Ammon's horn (tissue), 1 donor: Measurements from ENCODE around the gene HADHA.
"Not testable (repeated sequence)": the region's sequence is repeated elsewhere in the genome, so short reads cannot be mapped to it uniquely, and the experiment has no call there.

Experiments
- DNase-seq: peaks from one replicate; pipeline ENCODE4 v3.0.0-alpha.2; 2016; ENCODE audit warnings: low spot score

Gene HADHA

DNA sequence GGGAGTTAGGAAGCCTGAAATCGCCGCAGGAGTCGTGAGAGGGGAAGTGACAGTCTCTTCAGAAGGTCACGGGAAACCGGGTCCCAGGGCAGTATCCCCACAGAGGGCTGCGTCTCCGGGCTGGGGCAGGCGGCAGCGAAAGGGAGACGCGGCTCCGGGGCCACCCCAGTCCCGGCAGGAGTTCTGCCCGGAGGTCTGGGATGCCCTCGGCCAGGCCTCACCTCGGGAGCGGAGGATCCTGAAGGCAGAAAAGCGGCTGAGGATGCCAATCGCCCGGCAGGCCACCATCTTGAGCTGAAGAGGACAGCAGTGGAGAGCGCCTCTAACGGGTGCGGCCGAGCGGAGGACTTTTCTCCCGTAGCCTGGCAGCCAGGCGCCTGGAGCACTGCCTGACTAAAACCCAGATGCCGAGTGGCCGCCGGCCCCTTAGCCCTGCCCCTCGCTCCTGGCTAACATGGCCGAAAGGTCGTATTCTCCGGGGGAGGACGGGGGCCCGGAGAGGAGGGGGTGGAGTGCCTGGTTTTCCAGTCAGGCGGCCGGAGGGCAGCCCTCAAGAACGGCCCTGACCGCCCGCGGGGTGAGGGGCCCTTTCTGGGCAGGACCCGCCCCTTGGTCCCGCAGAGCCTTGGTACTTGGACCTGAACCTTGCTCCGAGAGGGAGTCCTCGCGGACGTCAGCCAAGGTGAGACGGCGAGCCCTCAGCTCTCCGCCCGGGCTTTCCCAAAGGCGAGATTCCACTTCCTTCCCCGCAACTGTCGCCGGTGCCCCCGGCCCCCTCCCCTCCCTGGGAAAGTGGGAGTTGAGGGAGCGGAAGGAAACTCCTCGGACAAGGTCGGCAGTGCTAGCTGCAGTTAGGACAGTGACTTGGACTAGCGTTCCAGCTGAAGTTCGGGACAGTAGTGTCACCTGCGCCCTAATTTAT, at the start of gene HADHA, which contains the start of gene HADHB:
TSS of gene HADHA (minus strand) at position 324 of the 922 bp plus-strand sequence. CDS start at position 288, 36 bp downstream.
TSS of gene HADHB (plus strand) at position 631 of the 922 bp plus-strand sequence. CDS start 9,316 bp downstream, outside the sequence.
- DNase-seq: peak; percentile 93

DNA sequence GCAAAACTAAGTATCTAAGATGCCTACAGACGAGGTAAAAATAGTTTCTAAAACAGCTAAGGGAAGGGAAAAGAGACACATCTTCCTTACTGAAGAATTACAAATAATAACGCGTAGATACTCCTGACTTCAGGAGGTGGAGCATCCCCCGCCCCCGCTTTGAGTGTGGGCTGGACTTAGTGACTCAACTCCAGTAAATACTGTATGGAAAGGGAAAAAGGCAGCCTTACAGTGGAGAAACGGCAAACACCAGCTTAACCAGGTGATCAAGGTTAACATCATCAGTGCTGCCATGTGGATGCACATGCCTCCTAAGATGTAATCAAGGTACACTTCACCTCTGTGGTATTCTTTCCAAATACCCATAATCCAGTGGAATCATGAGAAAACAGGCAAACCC, 48.2 kb upstream of the HADHA start:
- no peak for DNase-seq

DNA sequence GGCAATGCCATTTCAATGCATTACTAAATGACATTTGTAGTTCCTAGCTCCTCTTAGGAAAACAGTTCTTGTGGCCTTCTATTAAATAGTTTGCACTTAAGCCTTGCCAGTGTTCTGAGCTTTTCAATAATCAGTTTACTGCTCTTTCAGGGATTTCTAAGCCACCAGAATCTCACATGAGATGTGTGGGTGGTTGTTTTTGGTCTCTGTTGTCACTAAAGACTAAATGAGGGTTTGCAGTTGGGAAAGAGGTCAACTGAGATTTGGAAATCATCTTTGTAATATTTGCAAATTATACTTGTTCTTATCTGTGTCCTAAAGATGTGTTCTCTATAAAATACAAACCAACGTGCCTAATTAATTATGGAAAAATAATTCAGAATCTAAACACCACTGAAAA, 45.6 kb upstream of the HADHA start:
- DNase-seq: no peak

DNA sequence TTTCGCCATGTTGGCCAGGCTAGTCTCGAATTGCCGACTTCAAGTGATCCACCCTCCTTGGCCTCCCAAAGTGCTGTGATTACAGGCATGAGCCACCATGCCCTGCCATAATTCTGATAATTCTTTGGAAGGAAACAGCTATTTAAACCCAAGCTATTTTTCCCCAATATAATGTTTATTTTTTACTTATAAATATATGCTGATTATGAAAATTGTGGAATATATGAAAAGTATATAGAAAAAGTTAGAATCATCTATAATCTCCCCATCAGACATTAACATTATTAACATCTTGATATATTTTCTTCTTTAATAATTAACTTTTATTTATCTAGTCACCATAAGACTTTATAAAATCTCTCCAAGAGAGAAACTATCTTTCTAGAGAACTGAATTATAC, 41.5 kb upstream of the HADHA start:
- no peak for DNase-seq

DNA sequence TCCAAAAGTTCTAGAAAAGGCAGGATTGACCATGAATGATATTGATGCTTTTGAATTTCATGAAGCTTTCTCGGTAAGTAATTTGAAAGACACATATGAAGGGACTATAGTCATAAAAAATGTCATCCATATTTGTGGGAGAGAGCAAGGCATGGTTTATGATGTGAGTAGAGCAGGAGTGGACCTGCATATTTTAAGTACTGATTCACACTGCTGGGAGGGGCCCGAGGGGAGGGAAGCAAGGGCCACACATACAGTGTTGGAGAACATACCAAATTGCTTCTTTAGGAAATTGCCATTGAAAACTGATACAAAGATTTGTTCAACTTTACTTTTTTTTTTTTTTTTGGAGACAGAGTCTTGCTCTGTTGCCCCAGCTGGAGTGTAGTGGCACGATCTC, 39.7 kb upstream of the HADHA start:
- DNase-seq: no peak

DNA sequence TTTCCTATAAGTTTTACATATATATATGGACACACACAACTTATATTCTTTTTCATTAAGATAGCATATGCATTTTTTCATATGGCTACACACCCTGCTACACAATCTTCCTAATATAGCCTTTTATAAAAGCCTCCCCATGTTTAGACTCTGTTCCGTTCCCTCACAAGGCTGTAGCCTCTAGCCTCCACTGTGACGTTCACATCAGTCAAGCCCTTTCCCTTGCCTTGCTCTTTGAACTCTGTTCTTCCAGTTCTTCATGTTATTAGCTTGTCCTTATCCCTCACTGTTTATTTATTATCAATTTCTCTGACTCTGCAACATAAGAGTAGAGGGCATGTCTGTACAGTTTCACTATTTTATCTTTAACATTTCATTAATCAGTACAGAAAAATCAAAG, 39.2 kb upstream of the HADHA start:
- DNase-seq: no peak

DNA sequence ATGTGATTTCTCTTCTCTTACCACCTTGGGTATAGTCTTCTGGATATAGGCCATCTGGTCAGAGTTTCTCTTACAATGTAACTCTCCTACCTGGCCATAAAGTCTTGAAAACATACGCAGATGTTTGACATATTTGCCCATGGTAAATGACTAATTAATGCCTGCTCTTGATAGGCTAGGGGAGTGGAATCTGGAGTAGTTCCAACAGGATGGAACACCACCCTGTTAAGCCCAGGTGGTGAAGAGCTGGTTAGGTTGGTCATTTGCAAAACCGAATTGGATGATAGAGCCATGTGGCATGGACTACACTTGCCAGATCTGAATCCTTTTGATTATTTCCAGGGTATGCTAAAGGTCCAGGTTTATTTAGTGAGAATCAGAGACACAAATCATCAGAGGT, 36.8 kb upstream of the HADHA start:
- DNase-seq: no peak

DNA sequence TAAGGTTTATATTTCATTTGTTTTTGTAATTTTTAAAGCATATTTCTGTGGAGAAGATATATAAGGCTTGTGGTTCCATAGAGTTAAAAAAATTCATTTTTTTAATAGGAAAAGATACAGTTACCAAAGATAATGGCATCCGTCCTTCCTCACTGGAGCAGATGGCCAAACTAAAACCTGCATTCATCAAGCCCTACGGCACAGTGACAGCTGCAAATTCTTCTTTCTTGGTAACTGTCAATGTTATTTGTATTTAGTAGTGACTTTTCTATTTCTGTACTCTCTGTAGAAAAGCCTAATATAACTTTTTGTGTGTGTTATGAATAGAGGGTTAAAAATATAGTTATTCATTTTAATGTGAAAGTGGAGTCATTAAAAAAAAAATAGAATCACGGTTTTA, 35.5 kb upstream of the HADHA start:
- DNase-seq: no peak

DNA sequence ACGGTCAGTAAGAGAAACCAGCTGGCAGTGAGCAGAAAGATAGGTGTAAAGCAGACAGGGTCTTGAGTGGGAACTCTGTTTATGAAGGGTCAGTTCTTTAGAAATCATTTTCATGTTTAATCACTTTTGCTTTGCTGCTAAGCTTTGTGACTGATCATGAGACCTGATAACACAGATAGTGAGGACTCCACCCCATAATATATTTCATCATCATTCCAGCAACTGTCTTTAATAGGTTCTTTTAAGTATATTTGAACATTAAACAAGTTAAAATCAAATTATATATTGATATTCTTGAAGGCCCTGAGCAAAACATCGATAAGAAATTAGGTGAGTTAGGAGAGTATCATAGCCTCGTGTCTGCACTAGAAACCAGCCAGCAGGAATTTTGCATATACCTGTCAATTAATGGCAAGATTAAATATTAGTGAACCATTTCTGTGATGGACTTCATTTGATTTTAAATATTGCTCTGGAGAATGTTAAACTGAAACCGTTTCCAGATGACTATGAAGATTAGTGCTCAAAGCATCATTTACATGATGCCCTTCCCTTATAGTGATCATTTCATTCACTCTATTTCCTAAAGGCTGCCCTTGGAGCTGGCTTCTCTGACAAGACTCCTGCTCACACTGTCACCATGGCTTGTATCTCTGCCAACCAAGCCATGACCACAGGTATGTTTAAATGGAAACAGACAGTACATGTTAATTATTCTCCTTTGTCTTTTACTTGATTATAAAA, 32.2 kb upstream of the HADHA start:
- no peak for DNase-seq

DNA sequence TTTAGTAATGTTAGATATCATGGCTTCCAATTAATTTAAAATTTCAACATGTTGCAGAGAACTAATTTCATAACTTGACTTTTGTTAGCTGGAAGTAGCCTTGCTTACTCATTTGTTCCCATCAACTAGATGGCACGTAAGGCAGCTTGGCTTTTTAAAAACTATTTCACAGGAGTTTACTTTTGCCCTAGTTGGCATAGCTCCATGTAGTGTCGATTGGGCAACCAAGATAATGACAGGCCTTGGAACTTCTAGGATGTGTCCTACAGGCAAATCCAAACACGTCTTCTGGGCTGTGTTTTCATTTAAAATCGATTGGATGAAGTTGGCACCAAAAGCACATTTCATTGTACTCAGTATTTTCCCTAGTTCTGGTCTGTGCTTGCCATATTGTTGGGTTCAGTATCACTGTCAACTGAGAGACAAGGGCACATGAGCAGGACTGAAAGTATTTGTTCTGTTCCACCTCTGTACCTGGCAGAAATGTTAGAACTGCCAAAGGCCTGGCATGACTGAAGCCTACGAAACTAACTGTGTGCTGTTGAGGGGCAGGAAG, 29.7 kb upstream of the HADHA start:
- DNase-seq: peak; percentile 45

DNA sequence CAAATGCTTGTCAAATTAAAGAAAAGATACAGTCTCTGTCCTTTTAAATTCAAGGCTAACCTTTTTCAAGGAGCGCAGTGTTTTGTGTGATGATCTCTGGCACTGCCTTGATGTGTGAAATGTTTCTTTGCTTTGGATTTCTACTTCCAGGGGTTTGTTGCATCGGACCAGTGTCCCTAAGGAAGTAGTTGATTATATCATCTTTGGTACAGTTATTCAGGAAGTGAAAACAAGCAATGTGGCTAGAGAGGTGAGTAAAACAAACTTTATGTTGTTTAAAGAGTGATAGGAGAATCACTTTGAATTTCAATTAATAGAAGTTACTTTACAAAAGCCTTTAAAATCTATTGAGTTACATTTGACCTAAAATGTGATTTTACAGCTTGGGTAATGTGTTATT, 29.1 kb upstream of the HADHA start:
- DNase-seq: no peak

DNA sequence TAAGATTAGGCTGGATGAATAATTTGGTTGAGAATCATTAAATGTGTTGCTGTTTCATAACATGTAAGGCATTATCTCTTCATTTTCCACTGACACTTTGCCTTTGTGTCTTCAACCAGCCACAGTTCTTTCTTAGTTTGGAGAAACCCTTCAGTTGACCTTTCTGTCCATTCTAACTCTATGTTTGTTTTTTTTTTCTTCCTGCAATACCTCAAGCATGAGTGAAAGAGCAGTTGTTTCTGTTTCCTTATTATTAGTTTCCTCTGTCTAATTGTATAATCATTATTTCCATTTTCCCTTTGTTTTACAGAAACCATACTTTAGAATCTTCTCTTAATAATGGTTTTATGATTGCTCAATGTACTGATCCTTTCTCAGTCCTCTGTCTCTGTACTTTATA, 25.9 kb upstream of the HADHA start:
- no peak for DNase-seq

DNA sequence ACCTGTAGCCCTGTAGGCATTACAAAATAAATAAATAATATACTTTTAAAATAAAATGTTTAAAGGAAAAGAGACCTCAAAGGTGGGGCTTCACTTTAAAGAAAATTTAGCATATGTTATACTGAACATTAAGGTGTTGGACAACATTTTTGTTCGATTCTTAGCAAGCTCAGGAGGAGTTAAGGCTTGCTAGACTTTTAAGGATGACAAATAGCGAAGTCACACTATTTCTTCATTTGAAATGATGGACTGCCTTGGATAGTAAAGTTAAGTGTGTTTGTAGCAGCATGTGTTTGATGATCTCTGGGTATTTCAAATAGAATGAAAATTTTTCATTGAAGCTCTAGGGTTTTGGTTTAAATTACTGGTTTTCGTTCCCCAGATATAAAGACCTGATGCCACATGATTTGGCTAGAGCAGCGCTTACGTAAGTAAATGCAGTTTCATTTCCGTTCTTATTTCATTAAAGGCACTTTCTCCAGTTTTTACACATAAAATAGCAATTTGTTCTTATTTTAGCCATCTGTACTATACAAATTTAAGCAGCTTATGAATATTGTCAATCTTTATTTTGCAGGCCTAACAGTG, 25.2 kb upstream of the HADHA start:
- DNase-seq: peak; percentile 16

DNA sequence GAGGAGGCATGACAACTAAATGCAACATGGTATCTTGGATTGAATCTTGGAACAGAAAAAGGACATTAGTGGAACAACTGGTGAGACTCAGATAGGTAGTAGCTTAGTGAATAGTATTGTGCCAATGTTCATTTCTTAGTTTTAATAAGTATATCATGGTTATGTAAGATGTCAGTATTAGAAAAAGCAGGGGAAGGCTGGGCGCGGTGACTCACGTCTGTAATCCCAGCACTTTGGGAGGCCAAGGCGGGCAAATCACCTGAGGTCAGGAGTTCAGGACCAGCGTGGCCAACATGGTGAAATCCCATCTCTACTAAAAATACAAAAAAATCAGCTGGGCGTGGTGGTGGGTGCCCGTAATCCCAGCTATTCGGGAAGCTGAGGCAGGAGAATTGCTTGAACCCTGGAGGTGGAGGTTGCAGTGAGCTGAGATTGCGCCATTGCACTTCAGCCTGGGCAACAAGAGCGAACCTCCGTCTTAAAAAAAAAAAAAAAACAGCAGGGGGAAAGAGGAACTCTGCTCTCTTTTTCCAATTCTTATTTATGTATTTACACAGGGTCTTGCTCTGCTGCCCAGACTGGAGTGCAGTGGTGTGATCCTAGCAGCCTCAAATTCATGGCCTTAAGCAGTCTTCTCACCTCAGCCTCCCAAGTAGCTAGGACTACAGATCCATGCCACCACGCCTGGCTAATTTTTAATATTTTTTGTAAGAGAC, 24.4 kb upstream of the HADHA start:
- DNase-seq: not testable (repeated sequence)

DNA sequence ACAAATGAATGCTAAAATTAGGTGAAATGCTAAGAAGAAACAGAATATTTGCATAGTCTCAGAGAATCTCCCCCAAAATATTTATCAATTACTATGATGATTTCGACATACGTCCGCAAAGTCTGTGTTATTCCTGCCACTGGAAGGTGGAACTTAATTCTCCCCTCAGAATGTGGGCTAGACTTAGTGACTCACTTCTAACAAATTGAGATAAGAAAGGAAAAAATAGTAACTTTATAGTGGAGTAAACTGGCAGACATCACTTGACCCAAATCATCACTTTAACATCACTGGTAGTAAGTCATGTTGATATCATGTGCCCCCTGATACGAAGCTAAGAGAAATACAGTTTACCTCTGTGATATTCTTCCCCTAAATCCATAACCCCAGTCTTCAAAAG, 23.8 kb upstream of the HADHA start:
- no peak for DNase-seq

DNA sequence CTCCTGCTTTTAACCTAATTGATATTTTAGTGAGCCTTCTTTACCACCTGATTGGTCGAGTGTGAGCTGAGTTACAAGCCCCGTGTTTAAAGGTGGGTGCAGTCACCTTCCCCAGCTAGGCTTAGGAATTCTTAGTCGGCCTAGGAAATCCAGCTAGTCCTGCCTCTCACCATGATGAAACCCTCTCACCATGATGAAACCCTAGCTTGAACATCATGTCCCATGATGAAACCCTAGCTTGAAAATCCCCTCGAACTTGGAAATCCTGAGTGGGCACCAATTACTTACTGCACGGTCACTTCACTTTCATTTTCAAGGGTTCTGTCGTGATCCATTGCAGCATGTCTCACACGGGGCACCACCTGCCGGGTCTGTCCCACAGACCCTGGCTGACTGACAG, 14.4 kb upstream of the HADHA start:
- not testable (repeated sequence) for DNase-seq

DNA sequence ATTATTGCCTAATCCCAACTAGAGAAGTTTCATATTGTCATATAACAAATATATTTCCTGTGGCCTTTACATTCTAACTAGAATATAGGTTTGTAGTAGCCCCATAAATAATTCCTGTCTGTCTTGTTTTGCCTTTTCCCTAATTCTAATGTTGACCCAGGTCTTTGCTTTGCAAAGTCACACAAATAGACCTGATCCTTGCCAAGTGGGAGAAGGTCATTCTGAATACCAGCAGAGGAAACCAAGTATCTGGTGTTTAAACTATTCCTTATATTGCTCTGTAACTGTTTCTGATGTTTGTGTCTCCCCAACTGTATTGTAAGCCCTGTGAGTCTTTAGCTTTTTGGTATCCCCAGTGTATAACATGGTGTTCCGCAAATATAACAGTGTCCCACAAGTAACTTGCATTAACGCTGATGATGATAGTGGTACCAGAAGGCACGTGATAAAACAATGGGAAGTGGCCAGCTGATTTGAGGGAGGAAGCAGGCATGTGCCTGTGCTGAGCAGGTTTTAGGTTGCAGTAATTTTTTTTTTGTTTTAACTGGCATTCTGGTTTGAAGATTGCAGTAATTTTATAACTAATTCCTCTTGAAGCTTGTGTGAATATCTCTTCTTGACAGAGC, 11.4 kb upstream of the HADHA start:
- DNase-seq: no peak

DNA sequence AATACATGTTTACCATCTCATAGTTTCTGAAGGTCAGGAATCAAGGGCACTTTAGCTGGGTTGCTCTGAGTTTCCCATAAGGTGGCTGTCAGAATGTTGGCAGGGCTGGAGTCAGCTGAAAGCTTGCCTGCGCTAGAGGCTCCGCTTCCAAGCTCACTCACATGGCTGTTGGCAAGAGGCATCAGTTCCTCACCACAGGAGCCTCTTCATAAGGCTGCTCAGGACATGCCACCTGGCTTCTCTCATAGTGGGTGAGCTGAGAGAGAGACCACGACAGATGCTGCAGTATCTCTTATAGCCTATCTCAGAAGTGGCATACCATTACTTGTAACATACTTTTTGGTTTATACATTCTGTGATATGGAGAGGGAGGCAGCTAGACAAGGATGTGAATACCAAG, 7.5 kb upstream of the HADHA start:
- DNase-seq: peak; percentile 80

DNA sequence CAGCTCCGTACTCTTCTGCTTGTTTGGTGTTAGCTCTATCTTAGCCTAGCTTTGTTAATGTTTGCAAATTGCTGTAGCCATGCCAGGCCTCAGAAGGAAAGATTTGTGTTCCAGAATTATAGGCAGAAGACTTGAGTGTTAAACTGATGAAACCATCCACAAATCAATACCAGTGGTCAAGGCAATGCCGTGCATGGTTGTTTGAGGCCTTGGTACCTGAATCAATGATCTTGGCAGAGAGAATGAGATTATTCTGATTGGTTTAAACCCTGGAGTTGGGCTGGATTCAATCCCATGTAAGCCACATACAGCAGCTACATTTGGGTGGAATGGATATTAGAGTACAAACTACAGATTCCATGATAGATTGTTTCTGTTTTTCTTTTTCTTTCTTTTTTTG, 5.2 kb upstream of the HADHA start:
- DNase-seq: no peak

DNA sequence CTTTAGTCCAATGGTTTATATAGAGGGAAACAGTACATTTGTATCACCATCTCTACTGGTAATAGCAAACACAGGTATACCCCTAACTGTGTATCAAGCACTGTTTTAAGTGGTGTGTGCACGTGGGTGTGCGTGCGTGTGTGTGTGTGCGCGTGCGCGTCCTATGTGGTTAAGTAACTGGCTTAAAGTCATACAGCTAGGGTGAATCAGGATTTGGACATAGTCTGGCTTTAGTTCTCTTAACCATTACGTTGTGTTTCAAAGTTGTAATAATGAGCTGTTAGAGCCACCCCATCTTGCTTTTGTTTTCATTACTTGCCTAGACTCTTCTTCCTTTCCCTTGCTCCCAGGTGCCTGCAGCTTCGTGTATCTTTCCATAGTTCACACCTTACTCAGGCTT, 2.4 kb upstream of the HADHA start:
- no peak for DNase-seq

DNA sequence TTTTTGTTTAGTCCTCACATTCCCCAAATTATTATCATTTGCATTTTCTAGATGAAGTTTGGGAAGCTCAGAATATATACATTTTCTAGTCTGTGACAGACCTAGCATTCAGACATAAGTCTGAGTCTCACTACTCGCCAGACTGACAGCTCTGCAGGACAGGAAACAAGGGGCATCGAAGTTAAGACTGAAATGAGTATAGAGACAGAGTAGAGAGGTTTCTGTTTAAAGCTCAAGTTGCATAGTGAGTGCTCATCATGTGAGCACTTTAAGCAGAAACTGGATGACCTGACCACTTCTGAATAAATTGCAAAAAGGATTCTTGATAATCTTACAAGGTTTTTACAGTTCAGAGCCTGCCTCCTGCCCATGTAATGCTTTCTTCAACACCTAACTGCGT, 1.4 kb upstream of the HADHA start:
- no peak for DNase-seq
